ENCODE measurements around the gene FBXO31. TPM values are rescaled to one million over a fixed set of nuclear protein-coding genes. Genes with fewer than 3 reads are reported as not detected.

Gene FBXO31
- total and polyA plus RNA-seq, 2 donors (not counting 1 experiment from before 2014, with no cell fraction given), result 17.8 to 32.9 TPM

DNA sequence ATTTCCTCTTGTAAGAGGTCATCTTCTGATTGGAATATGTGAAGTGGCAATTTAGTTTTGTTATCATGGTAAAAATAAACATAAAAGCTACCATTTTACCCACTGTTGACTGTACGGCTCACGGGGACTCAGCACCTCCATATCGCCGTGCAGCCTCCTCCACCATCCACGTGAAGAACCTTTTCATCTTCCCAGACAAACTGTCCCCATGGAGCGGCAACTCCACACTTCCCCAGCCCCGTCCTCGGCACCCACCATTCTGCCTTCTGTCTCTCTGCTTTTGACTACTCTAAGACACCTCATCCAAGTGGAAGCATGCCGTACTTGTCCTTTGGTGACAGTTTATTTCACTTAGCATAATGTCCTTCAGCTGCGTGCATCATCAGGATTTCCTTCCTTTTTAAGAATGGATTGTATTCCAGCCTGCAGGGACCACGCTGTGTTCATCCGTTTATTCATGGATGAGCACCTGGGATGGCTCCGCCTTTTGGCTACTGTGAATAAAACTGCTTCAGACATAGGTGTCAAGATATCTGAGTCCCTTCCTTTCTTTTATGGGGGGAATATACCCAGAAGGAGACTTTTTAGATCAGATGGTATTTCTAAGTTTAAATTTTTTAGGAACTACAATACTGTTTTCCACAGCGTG lies 14.3 kb downstream of the FBXO31 start:
- POLR2A ChIA-PET, result interaction anchor here (0.8 kb wide), 1 partner anchor 20 kb away, joined by 6 read pairs; no protein-coding TSS in a partner anchor
- H4K20me1 ChIP-seq (ENCODE audit: control insufficient read depth, insufficient read depth, low read length, poor library complexity, severe bottlenecking), result peaks cover 91% of the 10 kb centered on the region
- no peak overlapping the region for H3K4me3 Mint-ChIP-seq

More for the DNA sequence above, 14.3 kb downstream of the FBXO31 start:
- Histone ChIP-seq H3K79me2 (ENCODE audit: control insufficient read depth, insufficient read depth, low read length) (peaks cover 93% of the 10 kb centered on the region), H3K4me3 (ENCODE audit: control extremely low read depth in 1 of 5, extremely low read depth in 1 of 5, insufficient read depth in 1 of 5, low read depth in 2 of 5, low read length in 4 of 5) (no peak overlapping the region), H2AFZ (ENCODE audit: insufficient read depth, low read depth, low read length, poor library complexity, severe bottlenecking) (no peak overlapping the region), H3K4me1 (ENCODE audit: control insufficient read depth in 2 of 2, insufficient read depth in 2 of 2, low read length in 2 of 2) (peaks cover 6 to 11% of the 10 kb centered on the region in 2 donors), H3K4me2 (replicated peaks; ENCODE audit: low read depth, low read length, poor library complexity, severe bottlenecking) (no peak overlapping the region), H3K9ac (ENCODE audit: low read length) (no peak overlapping the region), H3K9me3 (ENCODE audit: control extremely low read depth in 1 of 3, control insufficient read depth in 2 of 3, insufficient read depth in 1 of 3, low read length in 2 of 3) (no peaks in the 10 kb centered on the region), H3K36me3 (replicated peaks in 1 of 2; ENCODE audit: control extremely low read depth in 1 of 2, control insufficient read depth in 1 of 2, extremely low read depth in 1 of 2, insufficient read depth in 2 of 2, low read length in 1 of 2) (peaks cover 0 to 10% of the 10 kb centered on the region in 2 experiments), H3K27me3 (replicated peaks in 1 of 4; ENCODE audit: control extremely low read depth in 1 of 4, control insufficient read depth in 3 of 4, insufficient read depth in 4 of 4, low read length in 3 of 4) (no peaks in the 10 kb centered on the region), H3K27ac (ENCODE audit: low read length in 2 of 2) (no peak overlapping the region)
- TF ChIP-seq EZH2 (IDR thresholded peaks at IDR 0.05; ENCODE audit: borderline replicate concordance, insufficient read depth, low read depth, low read length, poor library complexity, severe bottlenecking), result no peak
- TF ChIP-seq, protein P1, sequence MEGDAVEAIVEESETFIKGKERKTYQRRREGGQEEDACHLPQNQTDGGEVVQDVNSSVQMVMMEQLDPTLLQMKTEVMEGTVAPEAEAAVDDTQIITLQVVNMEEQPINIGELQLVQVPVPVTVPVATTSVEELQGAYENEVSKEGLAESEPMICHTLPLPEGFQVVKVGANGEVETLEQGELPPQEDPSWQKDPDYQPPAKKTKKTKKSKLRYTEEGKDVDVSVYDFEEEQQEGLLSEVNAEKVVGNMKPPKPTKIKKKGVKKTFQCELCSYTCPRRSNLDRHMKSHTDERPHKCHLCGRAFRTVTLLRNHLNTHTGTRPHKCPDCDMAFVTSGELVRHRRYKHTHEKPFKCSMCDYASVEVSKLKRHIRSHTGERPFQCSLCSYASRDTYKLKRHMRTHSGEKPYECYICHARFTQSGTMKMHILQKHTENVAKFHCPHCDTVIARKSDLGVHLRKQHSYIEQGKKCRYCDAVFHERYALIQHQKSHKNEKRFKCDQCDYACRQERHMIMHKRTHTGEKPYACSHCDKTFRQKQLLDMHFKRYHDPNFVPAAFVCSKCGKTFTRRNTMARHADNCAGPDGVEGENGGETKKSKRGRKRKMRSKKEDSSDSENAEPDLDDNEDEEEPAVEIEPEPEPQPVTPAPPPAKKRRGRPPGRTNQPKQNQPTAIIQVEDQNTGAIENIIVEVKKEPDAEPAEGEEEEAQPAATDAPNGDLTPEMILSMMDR (IDR thresholded peaks at IDR 0.05), result no peak
- Mint-ChIP-seq H3K4me1 (peaks cover 24% of the 10 kb centered on the region), H3K27me3 (no peaks in the 10 kb centered on the region), H3K9me3 (ENCODE audit: insufficient read depth) (no peaks in the 10 kb centered on the region), H3K27ac (no peak overlapping the region)
- DNase-seq (no peak), ATAC-seq (ENCODE audit: low read depth) (no peak)
- intact Hi-C loops (cut with micrococcal nuclease), result no loop called here
- 96% methylated on average over 12 of the region's 14 CpGs for WGBS (ENCODE audit: insufficient coverage)
- CTCF ChIA-PET, result interaction anchor here (1.8 kb wide), 1 partner anchor 25 kb away, joined by 4 read pairs; no protein-coding TSS in a partner anchor
